Activated T-helper 1 cell treated with anti-CD3 and anti-CD28 coated beads, Interleukin-2, amount 50 U/mL, for 16 hours (primary cell): ENCODE measurements around the gene GH2.
"Not testable (repeated sequence)": the region's sequence is repeated elsewhere in the genome, so short reads cannot be mapped to it uniquely, and the experiment has no call there.

Experiments used
- DNase-seq, 2 donors: peaks; one replicate each; pipeline ENCODE4 v3.0.0-alpha.2; 2020; ENCODE audit warnings: low read depth in 1 of 2, low spot score in 1 of 2

The GH2 gene

DNA sequence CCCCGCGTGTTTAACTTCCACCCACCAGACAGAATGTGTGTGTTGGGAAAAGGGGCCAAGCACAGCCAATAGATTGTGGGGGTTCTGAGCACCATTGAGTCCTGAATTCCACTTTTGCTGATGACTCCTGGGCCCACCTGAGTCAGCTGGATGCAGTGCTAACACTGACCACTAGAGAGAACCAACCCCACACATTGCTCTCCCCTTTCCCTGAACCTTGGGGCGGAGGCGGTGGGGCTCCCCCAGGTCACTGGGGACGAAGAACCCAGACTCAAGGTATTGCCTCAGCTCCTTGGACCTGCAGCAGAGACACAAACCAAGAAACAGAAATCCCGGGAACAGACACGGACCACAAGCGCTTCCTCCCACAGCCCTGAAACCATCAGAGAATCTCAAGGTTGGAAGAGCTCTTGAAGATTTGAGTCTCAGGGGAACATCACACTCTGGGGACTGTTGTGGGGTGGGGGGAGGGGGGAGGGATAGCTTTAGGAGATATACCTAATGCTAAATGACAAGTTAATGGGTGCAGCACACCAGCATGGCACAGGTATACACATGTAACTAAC is 7.6 kb downstream of the GH2 start:
- not testable (repeated sequence) for DNase-seq

DNA sequence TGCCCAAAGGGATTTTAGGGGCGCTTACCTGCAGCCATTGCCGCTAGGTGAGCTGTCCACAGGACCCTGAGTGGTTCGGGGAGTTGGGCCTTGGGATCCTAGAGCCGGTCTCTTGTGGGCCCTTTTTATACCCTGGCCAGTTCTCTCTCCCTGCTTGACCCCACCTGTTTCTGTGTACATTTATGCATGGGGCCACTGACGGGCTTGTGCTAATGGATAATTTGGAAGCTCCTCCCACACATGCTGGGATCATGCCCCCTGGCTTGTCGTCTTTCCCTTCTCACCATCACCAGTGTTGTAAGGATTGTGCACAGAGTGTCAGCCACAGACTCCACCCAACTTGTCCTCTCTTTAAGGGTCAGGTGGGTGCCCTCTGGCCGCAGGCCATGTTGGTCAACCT is 8.2 kb downstream of the GH2 start, which contains the start of gene CSH2:
TSS of gene CSH2 (minus strand) at position 101 of the 400 bp plus-strand sequence. CDS start at position 38, 63 bp downstream.
- DNase-seq = not testable (repeated sequence)

DNA sequence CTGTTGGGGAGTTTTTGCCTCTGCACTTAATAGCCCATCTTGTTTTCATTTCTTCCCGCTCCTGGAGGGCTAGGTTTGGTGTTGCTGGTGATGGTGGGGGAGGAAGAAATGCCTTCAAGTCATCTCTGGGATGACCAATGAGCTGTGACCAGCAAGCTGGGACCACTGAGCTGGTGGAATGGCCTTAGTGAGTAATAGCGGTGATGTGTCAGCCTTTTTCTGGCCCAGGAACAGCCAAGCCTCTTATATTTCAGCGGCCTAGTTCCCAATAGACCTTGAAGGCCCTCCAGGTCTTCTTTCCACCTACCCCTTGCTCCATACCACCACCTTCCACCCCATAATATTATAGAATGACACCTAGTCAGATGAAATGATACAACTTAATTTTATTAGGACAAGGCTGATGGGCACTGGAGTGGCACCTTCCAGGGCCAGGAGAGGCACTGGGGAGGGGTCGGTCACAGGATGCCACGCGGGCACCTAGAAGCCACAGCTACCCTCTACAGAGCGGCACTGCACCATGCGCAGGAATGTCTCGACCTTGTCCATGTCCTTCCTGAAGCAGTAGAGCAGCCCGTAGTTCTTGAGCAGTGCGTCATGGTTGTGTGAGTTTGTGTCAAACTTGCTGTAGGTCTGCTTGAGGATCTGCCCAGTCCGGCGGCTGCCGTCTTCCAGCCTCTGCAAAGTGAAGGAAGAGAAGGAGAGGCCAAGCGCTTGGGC is 9.9 kb downstream of the GH2 start:
- not testable (repeated sequence) for DNase-seq

DNA sequence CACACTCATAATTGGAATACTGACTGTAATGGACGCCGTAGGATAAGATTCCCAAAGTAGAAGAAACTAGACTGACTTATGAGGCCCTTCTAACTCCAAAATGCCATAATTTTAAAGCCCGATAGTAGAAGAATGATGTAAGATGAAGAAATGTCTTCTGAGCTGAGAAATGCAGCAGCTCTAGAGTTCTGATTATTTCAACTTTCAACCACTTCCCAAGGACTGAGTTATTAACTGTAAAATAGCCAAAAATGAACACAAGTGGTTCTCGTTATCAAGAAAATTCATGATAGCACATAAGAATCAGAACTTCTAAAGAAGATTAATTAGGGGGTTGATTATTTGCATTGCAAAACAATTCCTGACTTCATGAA is 11.5 kb downstream of the GH2 start:
- DNase-seq = not testable (repeated sequence)

DNA sequence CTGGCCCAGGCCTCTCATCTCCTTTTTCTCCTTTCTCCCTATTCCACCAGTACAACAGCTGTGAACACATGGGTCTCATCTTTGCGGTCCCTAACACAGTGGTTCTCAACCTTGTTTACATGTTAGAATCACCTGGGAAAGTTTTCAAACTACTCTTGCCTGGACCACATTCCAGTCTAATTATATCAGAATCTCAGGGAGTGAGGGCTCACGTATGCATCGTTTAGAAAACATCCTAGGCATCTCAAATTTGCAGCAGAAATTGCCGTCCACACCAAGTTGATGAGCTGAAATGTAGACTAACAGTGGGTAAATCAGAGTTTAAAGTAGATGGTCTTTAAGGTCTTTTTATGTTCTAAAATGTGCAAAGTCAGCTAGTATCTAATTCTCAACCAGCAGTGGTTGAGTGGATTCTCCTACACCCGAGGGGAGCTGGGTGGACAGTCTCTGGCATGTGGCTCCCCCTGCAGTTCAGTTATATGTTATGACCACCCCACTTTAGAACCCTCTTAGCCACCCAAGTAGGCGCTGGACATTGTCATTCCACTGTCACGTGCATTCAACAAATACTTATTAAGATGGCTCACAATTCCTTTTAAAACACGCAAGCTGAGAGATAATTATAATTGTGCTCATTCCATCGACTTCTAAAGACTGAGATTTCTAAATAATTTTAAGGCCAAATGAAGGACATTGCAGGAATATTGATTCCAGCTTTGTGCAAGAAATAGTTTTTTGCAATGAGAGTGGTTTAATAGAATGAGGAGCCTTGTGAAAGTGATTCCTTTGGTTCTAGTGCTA is 12.1 kb downstream of the GH2 start:
- not testable (repeated sequence) for DNase-seq

DNA sequence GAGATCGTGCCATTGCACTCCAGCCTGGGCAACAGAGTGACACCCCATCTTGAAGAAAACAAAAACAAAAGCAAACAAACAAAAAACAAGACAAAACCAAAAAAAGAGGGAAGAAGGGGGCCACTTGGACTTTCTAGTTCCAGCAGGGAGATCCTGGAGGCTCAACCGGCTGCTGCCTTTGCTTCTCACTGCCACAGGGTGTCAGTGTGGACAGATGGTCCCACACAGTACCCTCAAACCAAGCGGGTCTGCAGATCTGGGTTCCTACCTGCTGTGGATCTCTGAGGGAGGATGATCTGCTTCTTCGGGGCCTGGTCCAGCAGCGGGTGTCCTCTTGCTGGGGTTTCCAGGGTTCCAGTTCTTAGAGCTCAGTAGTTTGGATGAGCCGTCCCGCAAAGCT is 15.1 kb downstream of the GH2 start:
- DNase-seq = not testable (repeated sequence)

DNA sequence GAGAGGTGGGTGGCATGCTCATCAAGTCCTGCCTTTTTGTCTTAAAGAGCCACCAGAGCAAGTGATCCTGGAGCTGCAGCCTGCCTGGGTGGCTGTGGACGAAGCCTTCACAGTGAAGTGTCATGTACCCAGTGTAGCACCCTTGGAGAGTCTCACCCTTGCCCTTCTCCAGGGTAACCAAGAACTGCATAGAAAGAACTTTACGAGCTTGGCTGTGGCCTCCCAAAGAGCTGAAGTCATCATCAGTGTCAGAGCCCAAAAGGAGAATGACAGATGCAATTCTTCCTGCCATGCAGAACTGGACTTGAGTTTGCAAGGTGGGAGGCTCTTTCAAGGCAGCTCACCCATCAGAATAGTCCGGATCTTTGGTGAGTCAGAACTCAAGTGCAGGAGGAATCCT is 22.5 kb downstream of the GH2 start:
- DNase-seq = no peak

DNA sequence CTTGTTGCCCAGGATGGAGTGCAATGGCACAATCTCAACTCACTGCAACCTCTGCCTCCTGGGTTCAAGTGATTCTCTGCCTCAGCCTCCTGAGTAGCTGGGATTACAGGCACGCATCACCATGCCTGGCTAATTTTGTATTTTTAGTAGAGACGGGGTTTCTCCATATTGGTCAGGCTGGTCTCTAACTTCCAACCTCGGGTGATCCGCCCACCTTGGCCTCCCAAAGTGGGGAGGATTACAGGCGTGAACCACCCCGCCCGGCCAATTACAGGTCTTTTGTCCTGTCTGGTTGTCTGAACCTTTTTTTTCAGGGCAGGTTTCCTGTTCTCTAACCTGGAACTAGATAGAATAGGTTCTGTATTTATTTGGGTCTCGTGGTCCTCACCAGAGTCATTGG is 25.3 kb downstream of the GH2 start:
- not testable (repeated sequence) for DNase-seq

DNA sequence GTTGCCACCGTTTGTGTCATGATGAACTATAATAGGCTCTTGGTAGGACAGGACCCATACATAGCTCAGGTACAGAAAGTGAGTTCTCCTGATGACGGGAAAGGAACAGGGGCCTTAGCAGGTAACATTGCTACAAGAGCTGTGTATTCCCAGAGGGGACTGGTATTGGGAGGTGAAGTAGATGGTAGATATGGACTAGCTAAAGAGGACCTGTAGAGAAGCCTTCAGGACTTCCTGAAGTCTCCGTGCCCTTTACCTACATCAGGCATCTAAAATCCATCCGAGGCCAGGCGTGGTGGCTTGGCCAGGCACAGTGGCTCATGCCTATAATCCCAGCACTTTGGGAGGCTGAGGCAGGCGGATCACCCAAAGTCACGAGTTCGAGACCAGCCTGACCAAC is 26.6 kb downstream of the GH2 start:
- DNase-seq = no peak

DNA sequence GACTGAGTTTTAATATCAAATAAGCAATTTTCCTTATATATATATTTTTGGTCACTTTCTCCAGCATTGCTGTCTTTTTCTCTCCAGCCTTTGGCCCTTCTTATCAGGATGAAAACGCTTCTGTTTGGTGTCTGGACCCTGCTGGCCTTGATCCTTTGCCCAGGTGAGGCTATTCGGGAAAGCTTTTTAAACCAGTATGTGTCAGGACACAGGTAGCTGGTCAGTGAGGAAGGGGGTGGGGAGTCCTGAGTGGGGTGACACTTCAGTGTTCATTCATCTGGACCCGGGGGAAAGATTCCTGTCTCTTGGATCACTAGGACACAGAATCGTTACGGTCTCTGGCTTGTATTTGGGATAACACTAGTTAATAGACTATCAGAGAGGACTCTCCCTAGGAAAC is 27.0 kb downstream of the GH2 start:
- DNase-seq = no peak

DNA sequence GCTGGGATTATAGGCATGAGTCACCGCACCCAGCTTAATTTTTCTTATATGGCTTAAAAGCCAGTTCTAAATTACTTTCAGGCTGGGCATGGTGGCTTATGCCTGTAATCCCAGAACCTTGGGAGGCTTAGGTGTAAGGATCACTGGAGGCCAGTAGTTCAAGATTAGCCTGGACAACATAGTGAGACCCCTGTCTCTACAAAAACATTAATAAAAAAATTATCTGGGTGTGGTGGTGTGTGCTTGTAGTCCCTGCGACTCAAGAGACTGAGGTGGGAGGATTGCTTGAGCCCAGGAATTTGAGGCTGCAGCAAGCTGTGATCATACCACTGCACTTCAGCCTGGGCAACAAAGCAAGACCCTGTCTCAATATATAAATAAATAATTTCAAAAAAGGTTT is 28.5 kb downstream of the GH2 start:
- no peak for DNase-seq

DNA sequence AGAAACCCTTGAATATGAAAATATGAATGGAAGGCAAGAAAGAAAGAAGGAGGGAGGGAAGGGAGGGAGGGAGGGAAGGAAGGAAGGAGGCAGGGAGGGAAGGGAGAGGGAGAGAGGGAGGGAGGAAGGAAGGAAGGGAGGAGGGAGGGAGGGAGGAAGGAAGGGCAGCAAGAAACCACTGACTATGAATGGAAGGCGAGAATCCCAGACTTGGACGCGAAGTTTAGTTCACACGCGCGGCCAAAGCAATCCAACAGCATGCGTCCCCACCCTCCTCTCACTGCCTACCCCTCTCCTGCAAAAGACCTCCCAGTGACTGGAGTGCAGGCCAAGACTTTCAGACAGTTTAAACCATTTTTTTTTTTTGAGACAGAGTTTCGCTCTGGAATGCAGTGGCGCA is 31.3 kb downstream of the GH2 start:
- no peak for DNase-seq

DNA sequence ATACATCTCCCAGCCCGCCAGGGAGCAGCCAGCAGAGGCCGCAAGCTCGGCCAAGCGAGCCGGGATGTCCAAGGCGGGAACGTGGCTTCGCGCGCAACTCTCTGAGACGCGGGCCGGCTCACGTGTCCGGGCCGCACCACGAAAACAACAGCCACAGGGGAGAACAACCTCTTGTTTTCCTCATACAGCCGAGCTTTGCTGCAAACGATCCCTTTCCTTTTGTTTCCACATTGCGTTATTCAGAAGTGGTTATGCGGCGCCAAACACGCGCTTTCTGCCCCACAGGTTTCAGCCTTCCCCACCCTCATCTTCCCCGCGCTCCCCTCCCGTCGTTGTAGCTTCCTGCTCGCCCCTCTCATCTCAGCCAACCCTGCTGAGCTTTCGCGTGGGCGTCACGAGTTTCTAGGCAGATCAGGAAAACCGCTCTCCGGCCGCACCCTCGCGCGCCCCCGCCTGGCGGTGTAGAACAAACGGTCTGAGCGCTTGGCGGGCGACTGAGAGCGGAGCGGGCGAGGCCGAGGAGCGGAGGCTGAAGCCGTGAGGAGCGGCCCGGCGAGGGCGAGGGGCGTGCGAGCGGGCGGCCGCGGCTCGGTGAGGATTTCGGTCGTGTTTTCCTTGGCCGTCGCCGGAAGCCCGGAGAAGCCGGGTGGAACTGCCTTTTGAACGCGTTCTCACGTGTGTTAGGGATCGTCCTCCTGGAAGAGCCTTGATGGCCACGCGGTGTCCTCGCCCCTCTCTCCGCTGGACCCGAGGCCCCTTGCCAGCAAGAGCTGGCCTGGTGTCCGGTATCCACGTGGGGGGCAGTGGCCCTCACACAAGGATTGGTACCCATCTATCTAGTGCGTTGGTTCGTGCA is 32.7 kb downstream of the GH2 start:
- DNase-seq = peak; percentile 93

DNA sequence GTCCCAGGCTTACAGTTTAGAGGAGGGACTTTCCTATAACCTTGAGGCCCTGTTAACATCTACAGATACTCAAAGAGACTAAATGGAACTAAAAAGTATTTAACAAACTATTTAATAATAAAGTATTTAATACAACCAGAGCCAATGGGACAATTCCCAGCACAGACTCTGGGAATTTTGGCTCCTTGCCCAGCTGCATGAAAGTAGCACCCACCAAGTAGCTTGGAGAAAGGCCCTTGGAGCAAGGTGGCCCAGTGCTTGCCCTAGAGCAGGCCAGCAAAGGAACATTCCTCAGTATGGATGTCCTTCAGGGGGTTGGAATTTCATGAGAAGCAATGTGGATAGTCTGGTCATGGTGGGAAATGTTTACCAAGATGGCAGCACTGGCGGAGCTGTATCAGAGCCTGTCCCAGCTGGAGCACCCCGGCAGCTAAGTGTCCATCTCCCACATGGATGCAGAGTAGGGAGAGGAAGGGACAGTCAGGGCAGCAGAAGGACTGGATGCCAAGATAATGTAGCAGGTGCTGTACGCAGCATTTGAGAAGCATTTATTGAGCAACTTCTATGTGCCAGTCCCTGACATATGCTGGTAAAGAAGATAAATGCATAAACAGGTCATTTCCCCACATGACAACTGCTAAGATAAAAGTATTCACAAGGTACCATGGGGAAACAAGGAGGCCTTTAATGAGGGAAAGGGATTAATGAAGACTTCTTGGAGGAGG is 34.1 kb downstream of the GH2 start:
- DNase-seq = no peak

DNA sequence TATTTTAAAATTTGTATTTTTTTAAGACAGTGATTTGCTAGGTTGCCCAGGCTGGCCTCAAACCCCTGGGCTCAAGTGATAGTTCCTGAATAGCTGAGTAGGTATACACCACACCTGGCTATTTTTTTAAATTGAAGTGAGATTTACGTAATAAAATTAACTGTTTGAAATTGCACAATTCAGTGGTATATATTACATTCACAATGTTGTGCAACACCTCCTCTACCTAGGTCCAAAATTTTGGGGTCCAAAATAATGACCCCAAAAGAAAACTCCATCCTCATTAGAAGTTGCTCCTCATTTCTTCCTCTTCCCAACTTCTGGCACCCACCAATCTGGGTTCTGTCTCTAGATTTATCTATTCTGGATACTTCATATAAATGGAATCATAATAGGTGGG is 36.2 kb downstream of the GH2 start:
- DNase-seq = no peak

DNA sequence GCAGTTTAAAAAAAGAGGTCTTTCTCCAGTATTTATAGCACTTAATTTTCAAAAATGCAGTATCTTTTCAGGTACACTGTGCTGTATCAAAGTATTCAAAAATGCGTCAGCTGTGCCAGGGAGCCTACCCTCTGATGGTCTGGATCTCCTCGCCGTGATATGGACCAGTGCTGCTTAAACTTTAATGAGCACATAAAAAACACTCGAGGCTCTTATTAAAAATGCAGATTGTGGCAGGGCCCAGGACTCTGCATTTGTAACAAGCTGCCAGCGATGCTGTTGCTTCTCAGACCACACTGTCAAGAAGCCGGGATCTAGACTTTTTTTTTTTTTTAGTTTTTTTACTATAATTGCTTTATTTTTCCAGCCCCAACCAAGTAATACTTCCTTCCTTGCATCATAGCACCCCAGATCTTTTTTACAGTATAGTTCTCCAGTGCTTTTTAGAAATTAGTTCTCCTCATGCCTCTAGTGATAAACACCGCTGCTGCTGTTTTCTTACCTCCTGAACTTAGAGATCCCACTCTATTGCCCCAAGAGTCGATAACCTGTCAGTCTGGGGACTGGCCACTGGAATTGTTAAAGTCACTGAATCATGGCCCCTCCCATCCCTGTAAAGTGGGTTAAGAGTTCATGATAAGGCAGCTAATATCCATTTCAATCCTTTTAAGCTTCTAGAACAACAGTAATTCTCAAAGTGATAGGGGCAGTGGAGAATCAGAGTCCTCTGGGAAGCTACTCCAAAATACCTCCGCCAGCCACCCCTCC is 37.6 kb downstream of the GH2 start:
- DNase-seq = no peak

DNA sequence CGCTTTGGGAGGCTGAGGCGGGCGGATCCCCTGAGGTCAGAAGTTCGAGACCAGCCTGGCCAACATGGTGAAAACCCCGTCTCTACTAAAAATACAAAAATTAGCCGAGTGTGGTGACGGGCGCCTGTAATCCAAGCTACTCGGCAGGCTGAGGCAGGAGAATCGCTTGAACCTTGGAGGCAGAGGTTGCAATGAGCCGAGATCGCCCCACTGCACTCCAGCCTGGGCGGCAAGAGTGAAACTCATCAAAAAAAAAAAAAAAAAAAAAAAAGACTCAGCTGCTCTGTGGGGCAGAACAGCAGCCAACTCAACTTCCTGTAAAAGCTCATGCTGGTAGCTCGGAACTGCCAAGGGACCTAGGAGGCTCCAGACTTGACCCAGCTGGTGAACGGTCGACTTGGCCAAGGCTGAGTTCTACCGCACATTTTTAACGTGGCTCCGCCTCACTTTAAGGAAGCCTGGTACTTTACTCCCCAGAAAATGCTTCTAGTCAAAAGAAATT is 38.3 kb downstream of the GH2 start:
- DNase-seq = not testable (repeated sequence)

DNA sequence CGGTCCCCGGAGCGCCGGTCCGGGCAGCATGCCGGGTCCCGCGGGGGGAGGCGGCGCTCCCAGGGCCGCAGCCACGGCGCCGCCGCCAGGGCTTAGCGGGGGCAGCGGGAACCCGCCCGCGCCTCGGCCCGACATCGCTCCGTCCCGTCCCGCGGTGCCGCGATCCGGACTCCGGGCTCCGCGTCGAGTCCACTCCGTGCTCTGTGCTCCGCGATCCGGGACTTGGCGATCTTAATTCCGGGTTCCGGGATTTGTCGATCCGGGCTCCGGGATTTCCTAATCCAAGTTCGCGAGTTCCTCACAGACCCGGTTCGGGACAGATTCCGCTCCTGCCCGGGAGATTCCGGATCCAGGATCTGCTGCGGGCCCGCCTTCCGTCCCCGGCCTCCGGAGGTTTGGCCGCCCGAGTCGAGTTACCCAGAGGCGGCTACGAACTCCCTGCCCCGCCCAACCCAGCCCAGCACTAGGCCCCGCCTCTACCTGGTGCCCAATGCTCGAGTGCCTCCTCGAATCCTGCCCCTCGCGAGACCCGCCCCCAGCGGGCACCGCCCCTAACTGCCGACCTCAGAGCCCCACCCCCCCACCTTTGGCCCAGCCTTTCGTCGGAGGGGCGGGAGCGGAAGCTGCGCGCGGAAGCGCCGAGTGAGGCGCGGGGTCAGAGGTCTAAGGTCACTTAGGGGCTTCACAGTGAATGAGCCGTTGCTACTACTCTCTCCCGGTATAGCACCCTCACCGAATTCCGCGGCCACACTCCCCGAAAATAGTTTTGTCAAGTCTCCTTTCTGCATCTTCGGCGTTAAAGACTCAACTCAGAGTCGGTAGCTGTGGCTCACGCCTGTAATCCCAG is 39.0 kb downstream of the GH2 start, which contains the start of gene SMARCD2:
TSS of gene SMARCD2 (minus strand) at position 146 of the 847 bp plus-strand sequence. CDS start at position 135, 11 bp downstream.
- peak; percentile 98 to 99 for DNase-seq

DNA sequence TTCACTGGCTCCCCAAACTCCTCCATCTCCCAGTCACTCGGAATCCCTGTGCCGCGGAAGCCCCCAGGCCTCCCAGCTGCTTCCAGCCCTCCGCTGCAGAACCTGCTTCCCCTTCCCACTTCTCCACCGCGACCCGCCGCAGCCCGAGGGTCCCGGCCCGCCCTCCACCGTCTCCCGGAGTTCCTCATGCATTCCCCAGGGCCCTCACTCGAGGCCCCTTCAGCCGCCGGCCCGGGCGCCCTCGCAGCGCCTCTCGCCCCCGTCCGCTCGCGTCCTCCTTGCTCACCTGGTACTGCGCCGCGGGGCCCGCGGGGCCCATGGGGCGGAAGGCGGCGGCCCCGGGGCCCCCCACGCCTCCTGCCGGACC is 39.6 kb downstream of the GH2 start:
- DNase-seq = peak in 1 of 2 donors; percentile 27
